Neural crest cell (in vitro differentiated cells): Measurements from ENCODE around the gene RAG2. TPM values are rescaled to one million over a fixed set of nuclear protein-coding genes. Genes with fewer than 3 reads are reported as not detected.

Experiments used
- DNase-seq: peaks from one replicate; pipeline ENCODE4 v3.0.0; 2021; ENCODE audit warnings: low read depth, mixed read lengths, low spot score
- H3K27ac Mint-ChIP-seq: one replicate; pipeline ENCODE4 v1.8.0; 2021; ENCODE audit warnings: mild to moderate bottlenecking, mixed read lengths; ENCODE audit not compliant: unreplicated experiment
- H3K27me3 Mint-ChIP-seq: 2 replicates; pipeline ENCODE4 v1.8.0; 2021; ENCODE audit warnings: low read depth, mild to moderate bottlenecking, mixed read lengths
- H3K36me3 Mint-ChIP-seq: 2 replicates; pipeline ENCODE4 v1.8.0; 2021; ENCODE audit warnings: low read depth, mild to moderate bottlenecking, mixed read lengths
- H3K4me1 Mint-ChIP-seq: 2 replicates; pipeline ENCODE4 v1.8.0; 2021; ENCODE audit warnings: mixed read lengths
- H3K4me3 Mint-ChIP-seq: one replicate; pipeline ENCODE4 v1.8.0; 2021; ENCODE audit warnings: mild to moderate bottlenecking, mixed read lengths
- H3K9me3 Mint-ChIP-seq: 2 replicates; pipeline ENCODE4 v1.8.0; 2021; ENCODE audit warnings: mixed read lengths
- CTCF ChIP-seq: fragments of 200-600 bp; sonication (generic); conservative IDR thresholded peaks from 2 replicates; pipeline ENCODE4 v1.5.0; 2021; ENCODE audit warnings: antibody characterized with exemption, mild to moderate bottlenecking
- total RNA-seq: library from RNA; stranded (reverse); gene quantifications from 2 replicates; pipeline ENCODE4 v1.2.1, GENCODE V29; 2021

Gene RAG2
- total RNA-seq, 1 donor from 2014 or later = not detected

- no peaks in the 10 kb centered on the region for H3K4me1 Mint-ChIP-seq
- H3K9me3 Mint-ChIP-seq = peaks cover 11% of the 10 kb centered on the region
- H3K27ac Mint-ChIP-seq = no peak overlapping the region
- peaks cover 45% of the 10 kb centered on the region for H3K27me3 Mint-ChIP-seq
- DNase-seq = no peak
- TF ChIP-seq CTCF = no peak
- peaks cover 4% of the 10 kb centered on the region for H3K36me3 Mint-ChIP-seq
- H3K4me3 Mint-ChIP-seq = no peak overlapping the region
These were observed 20.7 kb downstream of the RAG2 start for GRCh38 chr11:36577373-36577772.

- Mint-ChIP-seq H3K4me1 (no peaks in the 10 kb centered on the region), H3K4me3 (no peak overlapping the region), H3K36me3 (no peaks in the 10 kb centered on the region), H3K27ac (no peak overlapping the region), H3K27me3 (peaks cover 63% of the 10 kb centered on the region), H3K9me3 (no peaks in the 10 kb centered on the region)
- DNase-seq = no peak
- no peak for TF ChIP-seq CTCF
These were observed 23.6 kb downstream of the RAG2 start for GRCh38 chr11:36574486-36574885.

- Mint-ChIP-seq H3K27ac (peak overlapping the region; percentile 3), H3K4me3 (no peak overlapping the region), H3K27me3 (peaks cover 59% of the 10 kb centered on the region), H3K36me3 (no peaks in the 10 kb centered on the region), H3K9me3 (no peaks in the 10 kb centered on the region), H3K4me1 (peaks cover 7% of the 10 kb centered on the region)
- no peak for DNase-seq
- no peak for TF ChIP-seq CTCF
These were observed 28.9 kb downstream of the RAG2 start for GRCh38 chr11:36569095-36569494.

- Mint-ChIP-seq H3K4me3 (no peak within 1 kb of the TSS), H3K36me3 (no peaks in the 10 kb centered on the region), H3K9me3 (no peaks in the 10 kb centered on the region), H3K4me1 (peaks cover 10% of the 10 kb centered on the region), H3K27ac (peak within 1 kb of the TSS; percentile 3), H3K27me3 (peaks cover 58% of the 10 kb centered on the region)
- DNase-seq = no peak
- TF ChIP-seq CTCF = no peak
These were observed 30.3 kb downstream of the RAG2 start, which contains the start of gene RAG1 for GRCh38 chr11:36567694-36568093. RAG1 (plus strand) TSS chr11:36568007; CDS start chr11:36573305, 5,298 bp downstream.

GRCh38 chr11:36566407-36567053 lies 31.5 kb downstream of the RAG2 start:
- no peak for TF ChIP-seq CTCF
- Mint-ChIP-seq H3K4me3 (no peak overlapping the region), H3K9me3 (no peaks in the 10 kb centered on the region), H3K27me3 (peaks cover 51% of the 10 kb centered on the region), H3K4me1 (peaks cover 10% of the 10 kb centered on the region), H3K27ac (no peak overlapping the region), H3K36me3 (no peaks in the 10 kb centered on the region)
- DNase-seq = no peak
